ENCODE data around the gene PDGFA.

PDGFA gene

GRCh38 chr7:536231-536630 is 16.6 kb upstream of the PDGFA start:
- no peak for DNase-seq

GRCh38 chr7:534959-535358 is 15.3 kb upstream of the PDGFA start:
- DNase-seq, result no peak

GRCh38 chr7:534075-534474 is 14.4 kb upstream of the PDGFA start:
- DNase-seq, result no peak

- no peak for DNase-seq
Observed at GRCh38 chr7:533266-533665, 13.6 kb upstream of the PDGFA start.

GRCh38 chr7:532379-533143 is 12.9 kb upstream of the PDGFA start:
- DNase-seq, result no peak

GRCh38 chr7:531777-532176 is 12.1 kb upstream of the PDGFA start:
- DNase-seq, result no peak

- no peak for DNase-seq
Observed at GRCh38 chr7:528451-528850, 8.8 kb upstream of the PDGFA start.

- DNase-seq, result no peak
Observed at GRCh38 chr7:527723-528122, 8.1 kb upstream of the PDGFA start.

- no peak for DNase-seq
Observed at GRCh38 chr7:526460-527034, 6.9 kb upstream of the PDGFA start.

GRCh38 chr7:525740-526139 is 6.1 kb upstream of the PDGFA start:
- no peak for DNase-seq

- no peak for DNase-seq
Observed at GRCh38 chr7:524800-525199, 5.2 kb upstream of the PDGFA start.

- DNase-seq, result no peak
Observed at GRCh38 chr7:523347-524336, 4.0 kb upstream of the PDGFA start.

GRCh38 chr7:522951-523314 is 3.3 kb upstream of the PDGFA start:
- no peak for DNase-seq

GRCh38 chr7:522071-522950 is 2.7 kb upstream of the PDGFA start:
- DNase-seq, result peak; percentile 40

GRCh38 chr7:521221-522070 is 1.8 kb upstream of the PDGFA start:
- peak; percentile 58 for DNase-seq

GRCh38 chr7:520503-521161 is 986 bp upstream of the PDGFA start:
- no peak for DNase-seq

GRCh38 chr7:518630-519483 is 789 bp downstream of the PDGFA start:
- DNase-seq, result peak; percentile 80

- DNase-seq, result peak; percentile 58
Observed at GRCh38 chr7:517774-518629, 1.6 kb downstream of the PDGFA start.
